HG03196 (cell line): ENCODE data around the gene PPP2R3B.
"Not testable (repeated sequence)": the region's sequence is repeated elsewhere in the genome, so short reads cannot be mapped to it uniquely, and the experiment has no call there.

Experiments used
- ATAC-seq: cut with Tn5 transposase; IDR thresholded peaks from one replicate; pipeline ENCODE4 v1.9.1; 2021; ENCODE audit not compliant: unreplicated experiment

PPP2R3B gene

DNA sequence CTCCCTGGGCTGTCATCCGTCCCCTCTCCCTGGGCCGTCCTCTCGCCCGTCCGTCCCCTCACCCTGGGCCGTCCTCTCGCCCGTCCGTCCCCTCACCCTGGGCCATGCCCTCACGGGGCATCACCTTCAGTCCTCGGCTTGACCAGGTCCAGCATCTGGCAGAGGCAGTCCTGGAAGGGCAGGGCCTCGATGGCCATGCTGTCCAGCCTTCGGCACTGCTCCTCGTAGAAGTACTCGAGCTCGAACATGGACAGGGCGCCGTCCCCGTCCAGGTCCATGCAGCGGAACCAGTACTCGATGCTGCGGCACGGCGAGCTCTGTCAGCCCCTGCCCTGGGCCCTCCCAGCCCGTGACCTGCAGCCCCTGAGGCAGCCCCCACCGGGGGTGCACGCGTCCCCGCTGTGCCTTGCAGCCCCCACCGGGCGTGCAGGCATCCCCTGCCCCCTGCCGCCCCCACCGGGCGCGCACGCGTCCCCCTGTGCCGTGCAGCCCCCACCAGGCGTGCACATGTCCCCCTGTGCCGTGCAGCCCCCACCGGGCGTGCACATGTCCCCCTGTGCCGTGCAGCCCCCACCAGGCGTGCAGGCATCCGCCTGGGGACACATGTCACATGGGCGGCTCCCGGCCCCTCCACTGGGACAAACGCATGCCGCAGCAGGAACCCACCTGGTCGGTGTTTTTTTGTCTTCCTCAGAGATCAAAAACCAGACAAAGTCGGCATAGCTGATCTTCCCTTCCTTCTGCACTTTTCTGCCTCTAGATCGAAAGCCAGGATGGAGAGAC is 45.9 kb downstream of the PPP2R3B start:
- no peak for ATAC-seq

DNA sequence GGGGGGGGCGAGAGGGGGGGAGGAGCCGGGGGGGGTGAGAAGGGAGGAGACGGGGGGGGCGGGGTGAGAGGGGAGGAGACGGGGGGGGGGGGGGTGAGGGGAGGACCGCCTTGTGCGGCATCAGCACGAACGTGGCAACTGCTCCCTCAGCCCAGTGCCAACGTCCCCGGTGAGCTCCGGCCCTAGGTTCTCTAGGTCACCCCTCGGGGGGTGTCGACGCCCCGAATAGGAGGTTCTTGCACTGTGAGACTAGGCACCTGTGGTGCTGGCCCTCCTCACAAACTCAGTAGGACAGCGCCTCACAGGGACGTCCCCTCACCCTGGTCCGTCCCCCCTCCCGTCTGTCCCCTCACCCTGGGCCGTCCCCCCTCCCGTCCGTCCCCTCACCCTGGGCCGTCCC is 46.6 kb downstream of the PPP2R3B start:
- no peak for ATAC-seq

DNA sequence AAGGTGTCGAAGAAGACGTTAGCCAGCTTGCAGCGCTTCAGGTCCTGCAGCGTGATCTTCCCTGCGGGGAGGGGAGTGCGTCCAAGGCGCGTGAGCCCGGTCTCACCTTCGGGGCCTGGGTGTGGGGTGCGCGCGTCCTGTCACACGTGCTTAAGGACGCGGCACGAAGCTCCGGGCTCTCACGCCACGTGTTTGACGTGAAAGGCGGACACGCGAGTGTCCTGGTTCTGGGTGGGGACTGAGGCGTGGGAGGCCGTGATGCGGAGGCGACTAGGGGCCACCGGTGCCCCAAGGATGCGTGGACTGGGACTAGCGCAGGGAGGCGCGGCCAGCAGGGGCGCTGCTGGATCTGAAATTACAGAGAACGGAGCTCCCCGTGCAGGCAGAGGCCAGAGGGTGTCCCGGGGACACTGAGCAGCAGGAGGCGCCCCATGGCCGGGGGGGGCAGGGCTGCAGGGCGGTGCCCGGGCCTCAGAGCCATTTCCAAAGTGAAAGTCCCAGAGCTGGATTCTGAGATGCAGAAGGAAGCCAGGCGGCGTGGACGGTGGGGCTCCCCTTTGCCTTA is 47.8 kb downstream of the PPP2R3B start:
- ATAC-seq = no peak

DNA sequence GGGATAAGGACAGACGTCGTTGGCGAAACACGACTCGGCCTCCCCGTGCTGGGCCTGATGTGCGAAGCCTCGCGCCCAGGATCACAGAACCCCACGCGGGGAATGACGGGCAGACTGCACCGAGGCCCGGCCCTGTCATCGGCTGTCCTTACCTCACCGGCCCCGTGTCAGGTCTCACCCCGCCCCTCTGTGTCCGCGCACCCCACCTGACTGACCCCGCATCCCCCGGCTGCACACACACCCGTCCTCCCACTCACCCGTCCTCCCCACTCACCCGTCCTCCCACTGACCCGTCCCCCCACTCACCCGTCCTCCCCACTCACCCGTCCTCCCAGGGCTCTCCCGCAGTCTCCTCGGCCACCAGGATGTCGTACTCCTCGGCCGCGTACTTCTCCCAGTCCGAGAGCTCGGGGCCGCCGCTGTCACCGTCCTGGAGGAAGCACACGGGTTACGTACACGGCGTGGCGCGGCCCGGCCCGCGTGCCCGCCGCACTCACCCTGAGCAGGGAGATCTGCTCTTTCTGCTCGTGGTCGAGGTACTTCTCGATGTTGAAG is 48.3 kb downstream of the PPP2R3B start:
- ATAC-seq = no peak

DNA sequence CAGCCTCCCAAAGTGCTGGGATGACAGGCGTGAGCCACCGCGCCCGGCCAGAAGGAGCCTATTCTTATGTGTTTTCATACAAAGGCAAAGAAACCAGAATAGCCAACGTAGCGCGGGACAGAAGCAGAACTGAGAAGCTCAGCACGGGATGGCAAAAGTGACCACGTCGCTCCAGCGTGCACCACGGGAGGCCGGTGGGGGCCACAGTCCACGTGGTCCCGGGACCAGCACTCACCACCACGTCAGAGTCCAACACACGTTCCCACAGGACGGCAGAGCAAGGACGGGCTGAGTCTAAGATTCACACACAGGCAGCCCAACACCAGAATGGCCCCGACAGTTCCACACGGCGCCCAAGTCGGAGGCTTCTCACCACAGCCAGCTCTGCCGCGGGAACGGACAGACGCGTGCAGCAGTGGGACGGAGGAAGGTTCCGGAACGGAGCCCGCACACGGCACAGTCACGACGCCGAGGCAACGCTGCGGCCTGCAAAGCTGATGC is 49.3 kb downstream of the PPP2R3B start:
- no peak for ATAC-seq

DNA sequence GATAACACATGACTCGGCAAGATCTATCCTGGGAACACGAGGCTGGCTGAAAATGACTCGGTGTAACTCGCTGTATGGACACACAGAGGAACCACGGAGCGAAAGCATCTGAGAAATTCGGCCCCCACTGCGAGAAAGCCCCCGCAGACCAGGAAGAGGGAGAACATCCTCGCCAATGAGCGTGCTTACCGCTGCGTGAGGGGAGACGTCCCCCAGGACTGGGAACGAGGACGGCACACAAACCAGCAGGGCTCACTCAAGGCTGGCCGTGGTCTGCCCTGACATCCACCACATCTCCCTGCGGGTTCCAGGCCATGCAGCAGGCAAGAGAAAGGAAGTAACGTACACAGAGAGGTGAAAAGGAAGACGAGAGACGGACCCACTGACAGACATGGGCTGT is 50.5 kb downstream of the PPP2R3B start:
- no peak for ATAC-seq

DNA sequence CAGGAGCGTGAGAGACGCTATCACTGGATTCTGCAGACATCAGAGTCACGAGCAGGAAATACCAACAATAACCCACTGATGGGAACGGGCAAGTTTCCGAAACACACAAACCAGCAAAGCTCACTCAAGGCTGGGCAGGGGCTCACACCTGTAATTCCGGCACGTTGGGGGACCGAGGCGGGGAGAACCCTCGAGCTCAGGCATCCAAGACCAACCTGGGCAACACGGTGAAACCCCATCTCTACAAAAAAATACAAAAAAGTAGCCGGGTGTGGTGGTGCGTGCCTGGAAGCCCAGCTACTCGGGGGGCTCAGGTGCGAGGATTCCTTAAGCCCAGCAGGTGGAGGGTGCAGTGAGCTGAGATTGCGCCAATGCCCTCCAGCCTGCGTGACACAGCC is 51.0 kb downstream of the PPP2R3B start:
- no peak for ATAC-seq

DNA sequence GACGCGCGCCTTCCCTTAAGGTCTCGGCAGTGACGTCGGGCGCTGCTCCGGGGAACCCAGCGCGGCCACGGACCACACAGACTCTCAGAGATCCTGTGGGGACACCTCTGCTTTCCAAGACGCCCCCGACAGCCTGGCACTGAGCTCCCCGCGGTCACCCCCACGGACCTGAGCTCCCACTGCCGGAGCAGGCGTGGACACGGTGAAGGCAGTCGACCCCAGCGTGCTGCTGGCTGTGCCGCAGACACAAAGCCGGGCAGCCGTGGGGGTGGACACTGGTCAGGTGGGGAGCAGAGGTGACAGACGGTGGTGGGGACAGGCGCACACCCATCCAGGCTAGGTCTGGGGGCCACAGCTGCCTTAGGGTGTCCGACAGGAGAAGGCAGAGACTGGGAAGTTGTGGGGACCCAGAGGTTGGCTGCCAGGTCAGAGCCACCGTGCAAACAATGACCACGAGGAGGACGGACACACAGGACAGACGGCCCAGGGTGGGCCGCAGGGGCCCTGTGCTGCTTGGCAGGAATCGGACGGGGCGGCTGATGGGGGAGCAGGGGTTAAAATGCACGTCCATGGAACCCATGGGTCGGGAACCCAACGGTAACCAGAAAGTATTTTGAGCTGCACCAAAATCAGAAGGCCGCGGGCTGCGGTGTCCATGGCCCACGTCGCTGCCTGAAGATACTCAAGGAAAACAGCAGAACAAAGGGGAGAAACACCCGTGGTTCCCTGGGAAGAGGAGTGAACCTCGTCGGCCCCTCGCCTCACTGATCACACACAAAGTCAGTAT is 51.5 kb downstream of the PPP2R3B start:
- no peak for ATAC-seq

DNA sequence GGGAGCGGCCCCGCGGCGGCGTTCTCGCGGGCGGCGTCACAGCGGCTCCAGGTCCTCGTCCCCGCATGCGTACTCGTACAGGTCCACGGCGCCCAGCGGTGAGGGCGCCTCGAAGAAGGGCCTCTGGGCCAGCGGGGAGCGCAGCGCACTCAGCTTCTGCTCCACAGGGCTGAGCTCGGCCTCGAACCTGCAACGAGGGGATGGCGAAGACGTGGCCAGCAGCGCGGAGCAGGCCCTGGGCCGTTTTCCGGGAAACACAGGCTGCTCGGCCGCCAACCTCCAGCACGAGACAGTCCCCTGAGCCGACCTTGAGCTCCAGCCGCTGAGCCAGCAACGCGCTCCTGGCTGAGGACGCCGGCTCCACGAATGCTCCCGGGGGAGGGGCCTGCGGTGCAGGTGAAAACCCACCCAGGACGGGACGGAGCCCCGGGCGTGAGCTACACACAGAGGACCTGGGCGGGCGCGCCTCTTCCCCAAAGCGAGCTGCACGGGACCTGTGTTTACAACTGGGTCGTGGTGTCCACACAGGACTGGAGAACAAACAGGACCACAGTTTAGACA is 52.3 kb downstream of the PPP2R3B start:
- no peak for ATAC-seq

DNA sequence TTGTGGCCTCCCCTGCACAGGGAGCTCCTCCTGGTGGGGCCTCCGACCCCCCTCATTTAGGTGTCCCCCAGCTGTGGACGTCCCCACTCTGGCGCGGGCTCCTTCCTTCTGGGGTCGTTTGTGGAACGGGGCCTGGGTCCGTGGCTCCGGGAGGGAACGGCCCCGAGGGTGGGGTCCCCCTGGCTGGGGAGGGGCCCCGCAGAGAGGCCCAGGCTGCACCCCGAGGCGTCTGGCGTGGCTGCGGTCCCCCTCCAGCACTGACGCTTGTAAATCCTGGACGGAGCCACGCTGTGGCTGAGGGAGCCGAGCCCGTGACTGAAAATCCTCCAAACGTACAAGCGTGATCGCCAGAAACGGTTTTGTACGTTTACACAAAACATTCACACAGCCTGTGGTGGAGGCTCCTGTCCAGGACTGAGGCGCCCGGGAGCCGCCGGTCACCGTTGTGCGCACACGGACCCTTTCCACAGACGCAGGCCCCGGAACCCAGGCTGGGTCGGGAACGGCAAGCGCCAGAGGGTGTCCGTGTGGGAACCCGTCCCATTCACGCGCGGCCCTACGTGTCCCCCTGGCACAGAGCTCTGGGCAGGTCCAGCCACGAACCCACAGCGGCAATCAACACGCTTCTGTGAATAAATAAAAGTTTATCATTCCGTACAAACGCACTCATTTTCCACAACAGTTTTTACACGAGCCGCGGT is 52.9 kb downstream of the PPP2R3B start:
- ATAC-seq = no peak

DNA sequence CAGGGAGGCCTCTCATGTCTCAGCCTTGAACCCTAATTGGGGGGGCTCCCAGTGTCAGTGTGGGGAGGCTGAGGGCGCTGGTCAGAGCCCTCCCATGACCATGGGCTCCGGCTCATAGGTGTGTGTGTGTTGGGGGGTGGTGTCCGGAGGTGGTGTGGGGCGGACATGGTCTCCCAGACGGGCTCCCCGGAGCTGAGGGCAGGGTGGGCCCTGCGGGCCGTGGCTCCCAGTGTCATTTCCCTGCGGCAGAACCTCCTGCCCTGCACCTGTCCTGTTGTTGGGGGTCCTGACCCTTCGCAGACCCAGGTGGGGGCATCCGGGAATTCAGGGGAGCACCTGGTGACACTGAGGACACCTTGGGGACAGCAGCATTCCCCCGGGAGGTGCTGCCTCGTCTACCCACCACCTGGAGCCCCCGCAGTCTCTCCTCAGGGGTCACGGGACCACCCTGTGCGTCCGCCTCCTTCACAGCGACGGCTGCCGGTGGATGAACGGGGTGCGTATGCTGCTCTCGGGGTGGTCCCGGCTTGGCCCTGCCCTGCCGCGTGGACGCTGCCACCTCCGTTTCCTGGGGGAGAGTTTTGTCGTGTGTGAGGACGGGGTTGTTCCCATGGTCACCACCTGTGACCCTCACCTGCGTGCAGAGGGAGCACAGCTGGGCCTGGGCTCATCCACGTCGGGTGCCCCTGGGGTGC is 53.6 kb downstream of the PPP2R3B start:
- no peak for ATAC-seq

DNA sequence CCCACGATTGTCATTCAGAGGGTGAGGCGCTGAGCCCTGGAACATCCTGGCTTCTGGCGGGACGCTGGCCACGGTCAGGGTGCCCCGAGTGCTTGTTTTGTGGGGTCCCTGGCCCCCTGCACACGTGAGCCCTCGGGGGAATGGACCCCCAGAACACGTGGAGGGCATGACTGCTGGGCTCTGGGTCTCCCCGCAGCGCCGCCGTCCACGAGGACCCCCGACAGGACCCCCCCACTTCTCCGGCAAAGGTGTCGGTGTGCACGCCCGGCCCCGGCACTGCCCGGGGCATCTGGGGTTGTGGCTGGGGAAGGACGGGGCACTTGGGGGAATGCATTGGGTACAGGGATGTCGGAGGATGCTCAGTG is 54.2 kb downstream of the PPP2R3B start:
- no peak for ATAC-seq

DNA sequence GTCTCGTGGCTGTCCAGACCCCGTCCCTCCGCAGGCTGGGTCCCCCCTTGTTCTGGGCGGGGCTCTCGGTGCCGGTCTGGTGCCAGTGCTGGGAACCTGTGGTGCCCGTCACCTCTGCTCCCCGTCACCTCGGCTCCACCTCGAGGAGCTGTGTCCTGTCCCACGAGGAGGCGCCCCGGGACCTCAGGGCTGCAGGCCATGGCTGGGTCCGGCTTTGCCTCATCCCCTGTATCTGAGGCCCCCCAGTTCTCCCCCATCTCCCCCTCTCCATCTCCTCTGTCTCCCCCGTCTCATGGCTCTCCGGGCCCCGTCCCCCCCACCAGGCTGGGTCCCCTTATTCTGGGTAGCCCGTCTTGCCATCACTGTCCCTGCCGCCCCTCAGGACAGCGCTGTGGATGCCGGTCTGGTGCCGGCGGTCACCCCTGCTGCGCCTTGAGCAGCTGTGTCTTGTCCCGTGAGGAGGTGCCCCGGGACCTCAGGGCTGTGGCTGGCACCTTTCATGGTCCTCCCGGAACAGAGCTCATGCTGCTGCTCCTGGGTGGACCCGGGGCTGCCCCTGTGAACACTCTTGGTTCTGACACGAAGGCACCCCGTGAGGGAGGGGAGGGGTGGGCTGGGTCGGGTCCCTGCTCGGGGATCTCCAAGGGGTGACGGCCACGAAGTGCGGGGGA is 54.7 kb downstream of the PPP2R3B start:
- ATAC-seq = no peak

DNA sequence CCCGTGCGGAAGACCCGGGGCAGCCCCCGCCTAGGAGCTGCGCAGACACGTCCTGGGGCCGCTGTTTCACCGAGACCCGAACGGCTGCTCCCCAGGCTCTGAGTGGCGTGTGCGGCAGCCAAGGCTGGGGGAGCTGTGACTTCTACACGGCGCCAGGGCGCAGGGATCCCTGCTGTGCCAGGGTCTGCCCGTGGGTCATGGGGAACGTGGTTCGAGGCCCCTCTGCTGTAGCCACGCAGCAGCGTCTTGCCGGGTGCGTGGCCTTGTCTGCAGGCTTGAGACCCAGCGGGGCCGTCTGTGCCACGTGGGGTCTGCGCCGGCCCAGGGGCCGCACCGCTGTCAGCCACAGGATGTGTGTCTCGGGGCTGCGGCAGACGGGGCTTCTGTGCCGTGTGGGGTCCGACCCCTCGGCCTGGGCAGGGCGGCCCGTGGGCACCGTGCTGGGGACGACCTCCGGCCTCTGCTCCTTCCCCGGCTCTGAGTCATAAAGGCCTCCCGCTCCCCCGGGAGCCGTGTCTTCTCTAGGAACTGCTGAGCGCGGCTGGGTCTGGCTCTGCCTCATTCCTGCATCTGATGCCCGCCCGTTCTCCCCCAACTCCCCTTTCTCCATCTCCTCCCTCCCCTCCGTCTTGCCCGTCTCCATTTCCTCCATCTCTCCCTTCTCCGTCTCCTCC is 55.4 kb downstream of the PPP2R3B start:
- ATAC-seq = no peak

DNA sequence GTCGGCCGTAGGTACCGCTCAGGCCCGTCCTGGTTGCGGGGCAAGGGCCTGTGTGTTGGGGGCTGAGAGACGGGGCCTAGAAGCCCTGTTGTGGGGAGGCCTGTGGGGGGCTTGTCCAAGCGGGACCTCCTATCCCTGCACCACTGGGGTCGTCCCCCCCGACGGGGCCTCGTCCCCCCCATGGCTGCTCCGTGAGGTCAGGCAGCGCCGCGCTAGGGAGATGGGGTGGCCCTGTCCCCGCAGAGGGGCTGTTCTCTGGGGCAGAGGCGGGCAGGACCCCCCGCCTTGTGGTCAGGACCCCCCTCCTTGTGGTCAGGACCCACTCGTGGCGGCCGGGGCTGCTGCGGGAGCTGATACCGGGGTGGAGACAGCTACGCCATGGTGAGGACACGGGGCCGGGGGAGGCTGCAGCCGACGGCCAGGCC is 56.0 kb downstream of the PPP2R3B start:
- no peak for ATAC-seq

DNA sequence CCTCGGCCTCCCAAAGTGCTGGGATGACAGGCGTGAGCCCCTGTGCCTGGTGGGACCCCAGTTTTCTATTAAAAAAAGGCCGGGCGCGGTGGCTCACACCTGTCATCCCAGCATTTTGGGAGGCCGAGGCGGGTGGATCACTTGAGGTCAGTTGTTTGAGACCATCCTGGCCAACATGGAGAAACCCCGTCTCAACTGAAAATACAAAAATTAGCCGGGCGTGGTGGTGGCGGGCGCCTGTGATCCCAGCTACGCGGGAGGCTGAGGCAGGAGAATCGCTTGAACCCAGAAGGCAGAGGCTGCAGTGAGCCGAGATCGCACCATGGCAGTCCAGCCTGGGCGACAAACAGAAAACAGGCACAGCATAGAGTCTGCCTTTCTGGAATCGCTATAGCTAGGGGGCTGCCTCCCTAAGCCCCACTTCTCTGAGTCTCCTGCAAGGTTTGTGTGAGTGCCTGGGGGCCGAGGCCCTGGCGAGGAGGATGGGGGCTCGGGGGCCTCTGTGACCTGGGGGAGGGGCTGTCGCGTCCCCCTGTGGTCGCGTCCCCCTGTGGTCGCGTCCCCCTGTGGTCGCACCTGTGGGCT is 56.5 kb downstream of the PPP2R3B start:
- not testable (repeated sequence) for ATAC-seq

DNA sequence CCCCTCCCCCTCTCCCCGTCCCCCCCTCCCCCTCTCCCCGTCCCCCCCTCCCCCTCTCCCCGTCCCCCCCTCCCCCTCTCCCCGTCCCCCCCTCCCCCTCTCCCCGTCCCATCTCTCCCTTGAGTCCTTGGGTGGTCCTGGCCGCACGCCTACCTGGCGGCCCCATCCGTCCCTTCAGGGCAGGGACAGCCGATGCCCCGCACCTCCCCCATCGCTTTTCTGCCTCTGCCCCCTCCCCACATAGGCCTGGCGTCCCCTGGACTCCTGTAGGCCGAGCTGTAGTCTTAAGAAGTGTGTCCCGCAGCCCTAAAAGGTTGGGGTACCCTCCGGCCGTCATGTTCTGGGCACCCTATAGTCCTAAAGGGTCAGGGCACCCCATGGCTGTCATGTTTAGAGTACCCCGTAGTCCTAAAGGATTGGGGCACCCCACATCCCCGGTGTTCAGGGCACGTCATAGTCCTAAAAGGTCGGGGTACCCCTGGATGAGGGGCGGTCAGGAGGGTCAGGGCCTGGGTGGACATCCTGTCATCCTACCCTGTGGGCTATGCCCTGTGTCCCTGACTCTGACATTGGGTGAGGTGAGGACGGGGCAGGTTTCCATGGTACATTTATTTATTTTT is 57.3 kb downstream of the PPP2R3B start:
- no peak for ATAC-seq

DNA sequence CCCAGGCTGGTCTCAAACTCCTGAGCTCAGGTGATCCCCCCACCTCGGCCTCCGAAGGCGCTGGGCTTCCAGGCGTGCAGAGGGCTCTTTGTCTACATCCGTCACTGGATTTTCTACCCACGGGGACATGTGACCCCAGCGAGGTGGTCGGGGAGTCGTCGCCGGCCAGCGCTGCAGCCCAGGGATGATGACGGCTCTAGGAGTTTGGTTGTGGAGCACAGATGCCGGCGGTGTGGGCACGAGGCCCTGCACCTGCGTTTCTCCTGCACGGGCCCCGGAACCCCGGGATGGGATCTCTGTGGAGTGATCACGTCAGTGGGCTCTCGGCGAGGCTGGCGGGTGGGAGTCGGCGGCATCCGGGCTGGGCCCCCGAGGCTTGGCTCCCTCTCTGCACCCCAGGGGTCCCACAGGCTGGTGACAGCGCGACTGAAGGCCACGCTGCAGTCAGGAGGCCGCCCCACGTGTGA is 59.0 kb downstream of the PPP2R3B start:
- no peak for ATAC-seq
